ENCODE results near the gene RNU6-7.

RNU6-7 gene

GRCh38 chr14:32230181-32230580 lies 28.3 kb downstream of the RNU6-7 start:
- no peaks in the 10 kb centered on the region for H3K79me2 ChIP-seq (ENCODE audit: insufficient read depth, low read length)
- H4K20me1 ChIP-seq (ENCODE audit: insufficient read depth, low read length), result no peaks in the 10 kb centered on the region
- H3K9me3 ChIP-seq (ENCODE audit: insufficient read depth, low read length, severe bottlenecking), result no peaks in the 10 kb centered on the region
- no peak overlapping the region for H3K4me3 ChIP-seq (ENCODE audit: low read depth in 1 of 2, low read length in 2 of 2)
- no peaks in the 10 kb centered on the region for H3K27me3 ChIP-seq (ENCODE audit: insufficient read depth, low read length, poor library complexity)
- TF ChIP-seq, protein P1, sequence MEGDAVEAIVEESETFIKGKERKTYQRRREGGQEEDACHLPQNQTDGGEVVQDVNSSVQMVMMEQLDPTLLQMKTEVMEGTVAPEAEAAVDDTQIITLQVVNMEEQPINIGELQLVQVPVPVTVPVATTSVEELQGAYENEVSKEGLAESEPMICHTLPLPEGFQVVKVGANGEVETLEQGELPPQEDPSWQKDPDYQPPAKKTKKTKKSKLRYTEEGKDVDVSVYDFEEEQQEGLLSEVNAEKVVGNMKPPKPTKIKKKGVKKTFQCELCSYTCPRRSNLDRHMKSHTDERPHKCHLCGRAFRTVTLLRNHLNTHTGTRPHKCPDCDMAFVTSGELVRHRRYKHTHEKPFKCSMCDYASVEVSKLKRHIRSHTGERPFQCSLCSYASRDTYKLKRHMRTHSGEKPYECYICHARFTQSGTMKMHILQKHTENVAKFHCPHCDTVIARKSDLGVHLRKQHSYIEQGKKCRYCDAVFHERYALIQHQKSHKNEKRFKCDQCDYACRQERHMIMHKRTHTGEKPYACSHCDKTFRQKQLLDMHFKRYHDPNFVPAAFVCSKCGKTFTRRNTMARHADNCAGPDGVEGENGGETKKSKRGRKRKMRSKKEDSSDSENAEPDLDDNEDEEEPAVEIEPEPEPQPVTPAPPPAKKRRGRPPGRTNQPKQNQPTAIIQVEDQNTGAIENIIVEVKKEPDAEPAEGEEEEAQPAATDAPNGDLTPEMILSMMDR (IDR thresholded peaks at IDR 0.05; ENCODE audit: borderline replicate concordance, extremely low read depth, low read length, poor library complexity, severe bottlenecking), result no peak
- H3K27ac ChIP-seq (ENCODE audit: low read length), result no peak overlapping the region
- DNase-seq (no peak), ATAC-seq (ENCODE audit: insufficient read depth, low read depth) (no peak)
- no peak overlapping the region for H3K9ac ChIP-seq (ENCODE audit: low read depth, low read length)
- no peak overlapping the region for H2AFZ ChIP-seq (ENCODE audit: low read depth, low read length)
- no peaks in the 10 kb centered on the region for H3K36me3 ChIP-seq (ENCODE audit: insufficient read depth, low read length)
- H3K4me1 ChIP-seq (ENCODE audit: insufficient read depth, low read length), result no peaks in the 10 kb centered on the region
- no peak overlapping the region for H3K4me2 ChIP-seq (ENCODE audit: insufficient read depth, low read length)

- no peaks in the 10 kb centered on the region for H3K36me3 ChIP-seq (ENCODE audit: insufficient read depth, low read length)
- TF ChIP-seq, protein P1 (IDR thresholded peaks at IDR 0.05; ENCODE audit: borderline replicate concordance, extremely low read depth, low read length, poor library complexity, severe bottlenecking), result no peak
- TF ChIP-seq EZH2 (IDR thresholded peaks at IDR 0.05; ENCODE audit: borderline replicate concordance, low read depth, low read length, severe bottlenecking), result no peak
- DNase-seq (no peak), ATAC-seq (ENCODE audit: insufficient read depth, low read depth) (no peak)
- no peaks in the 10 kb centered on the region for H3K4me1 ChIP-seq (ENCODE audit: insufficient read depth, low read length)
- no peaks in the 10 kb centered on the region for H3K79me2 ChIP-seq (ENCODE audit: insufficient read depth, low read length)
- no peak overlapping the region for H3K4me3 ChIP-seq (ENCODE audit: low read depth in 1 of 2, low read length in 2 of 2)
- H4K20me1 ChIP-seq (ENCODE audit: insufficient read depth, low read length), result no peaks in the 10 kb centered on the region
- no peak overlapping the region for H2AFZ ChIP-seq (ENCODE audit: low read depth, low read length)
- no peaks in the 10 kb centered on the region for H3K27me3 ChIP-seq (ENCODE audit: insufficient read depth, low read length, poor library complexity)
- no peak overlapping the region for H3K4me2 ChIP-seq (ENCODE audit: insufficient read depth, low read length)
- no peak overlapping the region for H3K9ac ChIP-seq (ENCODE audit: low read depth, low read length)
- no peaks in the 10 kb centered on the region for H3K9me3 ChIP-seq (ENCODE audit: insufficient read depth, low read length, severe bottlenecking)
- H3K27ac ChIP-seq (ENCODE audit: low read length), result no peak overlapping the region
These were observed 28.9 kb downstream of the RNU6-7 start for GRCh38 chr14:32230695-32231280.

- H3K9me3 ChIP-seq (ENCODE audit: insufficient read depth, low read length, severe bottlenecking), result no peaks in the 10 kb centered on the region
- H3K4me2 ChIP-seq (ENCODE audit: insufficient read depth, low read length), result no peak overlapping the region
- no peaks in the 10 kb centered on the region for H3K27me3 ChIP-seq (ENCODE audit: insufficient read depth, low read length, poor library complexity)
- no peak overlapping the region for H2AFZ ChIP-seq (ENCODE audit: low read depth, low read length)
- no peaks in the 10 kb centered on the region for H4K20me1 ChIP-seq (ENCODE audit: insufficient read depth, low read length)
- H3K4me1 ChIP-seq (ENCODE audit: insufficient read depth, low read length), result no peaks in the 10 kb centered on the region
- ATAC-seq (ENCODE audit: insufficient read depth, low read depth) (no peak), DNase-seq (no peak)
- no peak overlapping the region for H3K4me3 ChIP-seq (ENCODE audit: low read depth in 1 of 2, low read length in 2 of 2)
- no peak overlapping the region for H3K9ac ChIP-seq (ENCODE audit: low read depth, low read length)
- H3K79me2 ChIP-seq (ENCODE audit: insufficient read depth, low read length), result no peaks in the 10 kb centered on the region
- H3K36me3 ChIP-seq (ENCODE audit: insufficient read depth, low read length), result no peaks in the 10 kb centered on the region
- no peak overlapping the region for H3K27ac ChIP-seq (ENCODE audit: low read length)
- TF ChIP-seq, protein P1 (IDR thresholded peaks at IDR 0.05; ENCODE audit: borderline replicate concordance, extremely low read depth, low read length, poor library complexity, severe bottlenecking), result no peak
- TF ChIP-seq EZH2 (IDR thresholded peaks at IDR 0.05; ENCODE audit: borderline replicate concordance, low read depth, low read length, severe bottlenecking), result no peak
These were observed 30.6 kb downstream of the RNU6-7 start for GRCh38 chr14:32232481-32232880.

DNA sequence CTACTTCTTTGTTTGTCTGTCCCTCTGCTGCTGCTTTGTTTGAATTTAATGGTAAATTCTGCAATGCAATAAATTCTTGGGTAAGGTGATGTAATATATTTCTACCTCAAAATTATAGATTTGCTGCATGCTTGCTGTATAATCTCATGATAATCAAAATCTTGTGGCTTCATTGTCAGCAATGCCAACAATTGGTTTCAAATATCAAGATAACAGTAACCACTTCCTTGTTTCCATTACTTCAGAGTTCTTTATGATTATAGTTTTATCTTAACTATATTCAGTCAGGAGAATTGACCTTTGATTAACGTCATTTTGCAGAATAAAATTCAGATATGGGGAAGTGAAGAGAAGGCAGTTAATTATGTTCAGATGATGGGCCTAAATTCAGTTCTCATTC lies 31.4 kb downstream of the RNU6-7 start:
- H3K4me1 ChIP-seq (ENCODE audit: insufficient read depth, low read length), result no peaks in the 10 kb centered on the region
- H3K27me3 ChIP-seq (ENCODE audit: insufficient read depth, low read length, poor library complexity), result no peaks in the 10 kb centered on the region
- TF ChIP-seq, protein P1 (IDR thresholded peaks at IDR 0.05; ENCODE audit: borderline replicate concordance, extremely low read depth, low read length, poor library complexity, severe bottlenecking), result no peak
- H2AFZ ChIP-seq (ENCODE audit: low read depth, low read length), result no peak overlapping the region
- DNase-seq, result no peak
- no peaks in the 10 kb centered on the region for H3K36me3 ChIP-seq (ENCODE audit: insufficient read depth, low read length)
- no peak for ATAC-seq (ENCODE audit: insufficient read depth, low read depth)
- H4K20me1 ChIP-seq (ENCODE audit: insufficient read depth, low read length), result no peaks in the 10 kb centered on the region
- H3K4me2 ChIP-seq (ENCODE audit: insufficient read depth, low read length), result no peak overlapping the region
- H3K9me3 ChIP-seq (ENCODE audit: insufficient read depth, low read length, severe bottlenecking), result no peaks in the 10 kb centered on the region
- H3K79me2 ChIP-seq (ENCODE audit: insufficient read depth, low read length), result no peaks in the 10 kb centered on the region
- no peak overlapping the region for H3K4me3 ChIP-seq (ENCODE audit: low read depth in 1 of 2, low read length in 2 of 2)
- no peak overlapping the region for H3K9ac ChIP-seq (ENCODE audit: low read depth, low read length)
- no peak overlapping the region for H3K27ac ChIP-seq (ENCODE audit: low read length)
